NCI-H2196 (cell line): ENCODE measurements around the gene CERS5.

Experiments used
- DNase-seq: peaks from one replicate; lab custom pipeline; 2025; ENCODE audit not compliant: unreplicated experiment; lab: John Stamatoyannopoulos, UW

Gene CERS5, protein sequence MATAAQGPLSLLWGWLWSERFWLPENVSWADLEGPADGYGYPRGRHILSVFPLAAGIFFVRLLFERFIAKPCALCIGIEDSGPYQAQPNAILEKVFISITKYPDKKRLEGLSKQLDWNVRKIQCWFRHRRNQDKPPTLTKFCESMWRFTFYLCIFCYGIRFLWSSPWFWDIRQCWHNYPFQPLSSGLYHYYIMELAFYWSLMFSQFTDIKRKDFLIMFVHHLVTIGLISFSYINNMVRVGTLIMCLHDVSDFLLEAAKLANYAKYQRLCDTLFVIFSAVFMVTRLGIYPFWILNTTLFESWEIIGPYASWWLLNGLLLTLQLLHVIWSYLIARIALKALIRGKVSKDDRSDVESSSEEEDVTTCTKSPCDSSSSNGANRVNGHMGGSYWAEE

DNA sequence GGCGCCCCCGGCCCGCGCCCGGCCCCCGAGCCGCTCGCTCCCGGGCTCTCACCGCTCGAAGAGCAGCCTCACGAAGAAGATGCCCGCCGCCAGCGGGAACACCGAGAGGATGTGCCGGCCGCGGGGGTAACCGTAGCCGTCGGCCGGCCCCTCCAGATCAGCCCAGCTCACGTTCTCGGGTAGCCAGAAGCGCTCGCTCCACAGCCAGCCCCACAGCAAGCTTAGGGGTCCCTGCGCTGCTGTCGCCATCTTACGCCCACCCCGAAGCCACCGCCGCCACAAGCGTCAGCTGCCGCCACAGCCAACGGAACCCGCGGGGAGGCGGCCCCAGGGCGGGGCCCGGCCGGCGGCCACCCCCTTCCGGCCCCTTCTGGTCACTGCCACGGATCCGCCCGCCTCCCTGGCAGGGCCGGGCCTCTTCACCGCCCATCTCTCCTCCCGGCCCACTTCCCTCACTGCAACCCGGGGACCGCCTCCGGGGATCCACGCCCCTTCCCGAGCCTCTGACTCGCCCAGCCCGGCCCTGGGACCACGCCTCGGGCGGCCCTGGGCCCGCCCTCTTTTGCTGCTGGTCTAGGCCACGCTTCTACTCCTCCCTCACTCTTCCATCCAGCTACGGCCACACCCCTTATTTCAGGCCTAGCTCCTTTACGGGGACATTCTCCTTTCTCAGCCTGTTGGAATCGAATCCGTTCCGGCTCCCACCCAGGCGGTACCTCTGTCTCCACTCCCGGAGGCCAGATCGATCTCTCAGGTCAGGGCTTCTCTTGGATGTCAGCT is at the start of gene CERS5:
Gene CERS5 (minus strand): TSS at position 321 of the 780 bp plus-strand sequence. CDS start 72 bp downstream, at position 249.
- peak; percentile 97 for DNase-seq

DNA sequence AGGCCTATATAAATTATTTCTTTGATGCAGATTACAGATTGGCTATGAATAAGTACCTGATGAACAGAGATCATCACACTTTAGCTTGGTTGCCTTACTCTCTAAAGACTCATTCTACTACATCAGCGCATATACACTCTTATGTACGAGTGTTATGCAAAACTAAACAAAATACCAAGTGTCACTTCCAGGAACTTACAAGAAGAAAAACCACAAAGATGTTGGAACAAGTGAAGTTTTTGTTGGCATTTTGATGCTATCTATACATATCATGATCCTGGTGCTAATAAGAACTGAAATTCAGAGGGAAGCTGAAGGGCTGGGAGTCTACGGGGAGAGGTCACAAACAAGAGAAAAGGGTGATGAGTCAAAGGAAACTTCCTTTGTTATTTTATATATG is 47.9 kb upstream of the CERS5 start:
- DNase-seq = no peak

DNA sequence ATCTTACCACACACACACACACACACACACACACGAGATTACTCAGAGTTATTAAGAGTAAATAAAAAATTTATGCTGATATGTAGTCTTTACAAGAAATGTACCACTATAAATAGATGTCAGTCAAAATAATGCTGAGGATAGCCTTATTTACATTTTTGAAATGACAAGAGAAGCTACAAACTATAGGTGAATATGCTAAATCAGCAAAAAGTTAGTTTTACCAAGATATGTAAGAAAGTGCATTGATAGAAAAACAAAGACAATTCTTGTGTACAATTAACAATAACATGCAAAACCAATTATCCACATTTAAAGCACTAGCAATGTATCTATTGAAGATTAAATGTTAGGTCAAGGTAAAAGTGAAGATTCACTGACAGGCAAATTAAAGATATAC is 46.8 kb upstream of the CERS5 start:
- no peak for DNase-seq

DNA sequence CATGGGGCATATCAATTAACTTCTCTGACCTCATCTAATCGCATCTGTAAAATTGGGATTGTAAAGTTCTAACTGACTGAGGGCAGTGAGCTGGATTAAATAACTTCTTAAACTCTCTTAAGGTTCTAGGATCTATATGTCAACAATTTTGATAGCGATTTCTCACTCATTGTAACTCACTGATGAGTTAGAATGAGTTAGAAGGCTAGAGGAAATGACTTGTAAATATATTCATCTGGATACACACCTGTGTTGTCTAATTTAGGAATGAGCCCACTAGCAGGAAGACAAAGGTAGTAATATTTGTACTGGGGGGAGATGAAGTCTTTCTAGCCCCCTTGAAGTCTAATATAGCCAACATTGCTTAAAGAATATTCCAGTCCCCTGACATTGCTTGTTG is 46.3 kb upstream of the CERS5 start:
- DNase-seq = no peak

DNA sequence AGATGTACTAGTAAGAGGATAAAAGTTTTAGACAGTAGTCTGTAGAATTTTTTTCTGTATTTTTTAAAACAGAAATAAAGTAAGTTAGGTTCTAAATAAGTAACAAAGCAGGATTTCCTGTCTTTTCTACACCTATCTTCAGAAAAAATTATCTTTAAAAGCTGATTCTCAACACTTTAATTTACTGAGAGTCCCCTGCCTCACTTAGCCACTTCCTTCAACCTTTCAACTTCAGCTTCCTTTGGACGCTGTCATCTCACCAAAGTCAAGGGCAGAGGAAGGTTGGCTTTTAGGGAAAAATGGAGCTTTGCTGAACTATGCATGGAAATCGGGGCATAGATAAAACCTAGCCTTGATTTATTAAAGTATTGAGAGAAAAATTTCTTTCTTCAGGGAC is 44.9 kb upstream of the CERS5 start:
- DNase-seq = no peak

DNA sequence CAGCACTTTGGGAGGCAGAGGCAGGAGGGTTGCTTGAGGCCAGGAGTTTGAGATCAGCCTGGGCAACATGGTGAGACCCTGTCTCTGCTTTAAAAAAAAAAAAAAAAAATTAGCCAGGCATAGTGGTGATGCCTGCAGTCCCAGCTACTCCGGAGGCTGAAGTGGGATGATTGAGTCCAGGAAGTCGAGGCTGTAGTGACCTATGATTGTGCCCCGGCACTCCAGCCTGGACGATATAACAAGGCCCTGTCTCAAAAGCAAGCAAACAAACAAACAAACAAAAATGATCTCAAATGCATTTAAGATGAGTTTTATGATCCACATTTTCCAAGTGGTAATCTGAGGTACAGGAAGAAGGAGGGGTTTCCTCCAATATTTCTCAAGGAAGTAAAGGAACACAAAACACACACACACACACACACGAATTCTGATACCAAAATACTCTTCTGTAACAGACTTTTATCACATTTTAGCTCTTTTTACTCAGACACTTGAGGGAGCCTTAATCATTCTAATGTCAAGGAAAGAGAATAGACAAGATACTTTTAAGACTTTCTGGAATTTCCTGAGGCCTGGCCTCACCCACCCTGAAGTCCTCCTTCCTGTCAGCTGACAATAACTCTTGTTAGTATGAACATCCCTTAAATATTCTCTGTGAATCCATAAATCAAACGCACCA is 44.4 kb upstream of the CERS5 start:
- no peak for DNase-seq

DNA sequence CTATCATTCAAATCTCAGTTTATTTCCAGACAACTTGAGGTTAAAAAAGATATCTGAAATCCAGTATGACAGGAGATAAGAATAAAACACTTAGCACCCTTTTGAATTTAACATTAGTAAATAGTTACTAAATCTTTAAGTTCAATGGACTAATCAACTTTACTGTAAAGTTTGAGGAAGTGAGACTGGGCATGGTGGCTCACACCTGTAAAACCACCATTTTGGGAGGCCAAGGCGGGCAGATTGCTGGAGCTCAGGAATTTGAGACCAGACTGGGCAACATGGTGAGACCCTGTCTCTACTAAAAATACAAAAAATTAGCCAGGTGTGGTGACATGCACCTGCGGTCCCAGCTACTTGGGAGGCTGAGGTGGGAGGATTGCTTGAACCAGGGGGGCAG is 40.3 kb upstream of the CERS5 start:
- no peak for DNase-seq

DNA sequence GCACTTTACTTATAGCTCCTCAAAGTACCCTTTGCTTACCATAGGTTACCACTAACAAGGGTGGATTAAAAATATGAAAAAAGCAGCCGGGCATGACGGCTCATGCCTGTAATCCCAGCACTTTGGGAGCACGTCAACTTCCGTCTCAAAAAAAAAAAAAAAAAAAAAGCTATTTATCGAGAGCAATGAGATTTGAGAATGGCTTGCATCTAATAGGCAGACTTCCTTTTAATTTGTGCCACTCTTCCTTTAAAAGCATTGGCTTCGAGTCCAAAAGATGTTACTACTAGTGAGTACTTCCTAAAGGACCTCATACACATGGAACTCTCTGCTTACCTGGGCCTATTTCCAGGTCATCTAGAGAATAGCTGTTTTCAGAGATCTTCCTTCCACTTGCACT is 38.5 kb upstream of the CERS5 start:
- no peak for DNase-seq

DNA sequence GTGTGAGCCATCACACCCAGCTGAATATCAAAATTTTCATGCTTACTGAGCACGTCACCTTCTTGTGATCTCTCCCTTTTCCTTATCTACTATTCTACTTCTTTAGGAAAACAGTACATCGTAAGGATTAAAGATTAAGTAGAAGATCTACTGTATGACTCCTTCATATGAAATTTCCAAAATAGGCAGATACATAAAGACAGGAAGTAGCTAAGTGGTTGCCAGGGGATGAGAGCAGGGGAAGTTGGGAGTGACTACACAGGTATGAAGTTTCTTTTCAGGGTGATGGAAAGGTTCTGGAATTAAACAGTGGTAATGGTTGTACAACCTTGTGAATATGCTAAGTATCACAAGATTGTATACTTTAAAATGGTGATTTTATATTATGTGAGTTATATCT is 36.5 kb upstream of the CERS5 start:
- DNase-seq = no peak

DNA sequence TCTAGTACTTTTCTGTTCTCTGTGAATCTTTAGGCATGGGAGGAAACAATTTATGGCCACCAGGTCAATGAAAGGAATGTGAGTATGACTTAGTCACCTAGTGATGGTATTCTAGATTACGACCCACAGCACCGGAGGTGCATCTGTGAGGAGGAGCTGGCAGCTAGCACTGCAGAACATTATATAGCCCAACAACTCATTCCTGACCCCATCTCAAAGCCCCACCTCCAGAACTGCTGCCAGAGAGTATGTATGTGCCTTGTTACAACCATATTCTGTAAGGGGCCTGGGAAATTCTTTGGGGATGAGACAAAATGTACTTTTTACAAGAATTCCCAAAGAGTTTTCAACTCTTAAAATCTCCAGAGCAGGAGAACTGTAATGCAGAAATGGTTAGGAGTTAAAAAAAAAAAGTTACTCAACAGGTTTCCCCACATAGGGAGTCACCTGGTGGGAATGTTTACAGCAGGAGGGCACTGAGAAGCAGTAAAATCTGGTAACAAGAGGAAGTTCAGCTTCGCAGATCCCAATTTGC is 34.9 kb upstream of the CERS5 start:
- no peak for DNase-seq

DNA sequence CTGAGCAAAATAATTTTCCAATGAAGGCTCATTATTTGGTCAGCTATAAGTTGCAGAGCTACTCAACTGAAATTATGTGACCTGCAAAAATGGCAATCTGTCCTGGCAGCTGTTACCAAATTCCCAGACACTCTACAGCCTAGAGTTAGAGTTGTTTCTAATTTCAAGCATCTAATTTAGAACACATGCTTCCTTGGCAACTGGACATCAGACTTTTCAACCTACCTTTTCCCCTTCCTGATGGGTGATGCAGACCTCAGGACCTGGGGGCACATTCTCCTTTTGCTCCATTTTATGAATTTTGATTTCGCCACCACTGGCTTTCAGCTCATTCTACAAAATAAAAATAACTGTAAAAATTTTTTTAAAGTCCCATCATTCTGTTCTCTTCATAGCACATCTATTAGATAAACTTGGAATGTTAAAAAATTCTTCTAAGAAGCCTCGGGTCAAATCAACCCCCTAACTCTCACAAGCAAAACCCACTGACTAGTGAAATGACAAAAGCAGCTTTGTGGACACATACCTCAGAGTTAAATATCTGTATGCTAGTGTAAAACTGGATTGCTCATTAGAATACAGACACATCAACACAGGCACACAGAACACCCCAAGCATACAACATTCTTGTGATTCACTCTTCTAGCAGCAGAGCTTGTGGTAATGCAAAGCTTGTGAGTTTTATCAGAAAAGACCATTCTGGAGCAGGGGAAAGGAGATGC is 33.5 kb upstream of the CERS5 start:
- DNase-seq = no peak

DNA sequence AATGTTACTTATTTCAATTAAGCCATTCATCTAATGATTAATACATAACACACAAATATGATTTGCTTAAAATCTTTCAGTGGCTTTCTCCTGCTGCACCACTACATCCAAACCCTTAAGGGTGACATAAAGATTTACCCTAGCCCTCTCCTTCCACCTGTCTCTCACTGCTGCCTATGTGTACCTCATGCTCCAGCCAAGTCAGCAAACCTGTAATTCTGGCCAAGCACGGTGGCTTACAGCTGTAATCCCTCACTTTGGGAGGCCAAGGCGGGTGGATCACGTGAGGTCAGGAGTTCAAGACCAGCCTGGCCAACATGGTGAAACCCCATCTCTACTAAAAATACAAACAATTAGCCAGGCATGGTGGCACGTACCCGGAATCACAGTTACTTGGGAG is 31.7 kb upstream of the CERS5 start:
- no peak for DNase-seq

DNA sequence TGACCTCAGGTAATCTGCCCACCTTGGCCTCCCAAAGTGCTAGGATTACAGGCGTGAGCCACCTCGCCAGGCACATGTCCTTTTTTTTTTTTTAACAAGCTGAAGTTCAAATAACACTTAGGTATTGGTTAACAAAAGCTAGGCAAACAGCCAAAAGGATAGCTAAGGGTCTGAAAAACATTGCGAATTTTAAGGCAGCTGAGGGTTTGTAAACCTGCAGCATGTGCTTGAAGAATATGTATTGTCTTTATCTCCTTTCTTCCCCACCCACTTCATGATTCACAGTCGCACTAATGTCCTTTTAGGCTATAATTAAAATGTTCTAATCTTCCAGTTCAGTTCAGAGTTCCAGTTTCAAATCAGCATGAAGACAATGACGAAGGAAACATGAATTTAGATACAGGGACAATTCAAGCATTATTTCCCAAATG is 30.1 kb upstream of the CERS5 start:
- DNase-seq = peak; percentile 76

DNA sequence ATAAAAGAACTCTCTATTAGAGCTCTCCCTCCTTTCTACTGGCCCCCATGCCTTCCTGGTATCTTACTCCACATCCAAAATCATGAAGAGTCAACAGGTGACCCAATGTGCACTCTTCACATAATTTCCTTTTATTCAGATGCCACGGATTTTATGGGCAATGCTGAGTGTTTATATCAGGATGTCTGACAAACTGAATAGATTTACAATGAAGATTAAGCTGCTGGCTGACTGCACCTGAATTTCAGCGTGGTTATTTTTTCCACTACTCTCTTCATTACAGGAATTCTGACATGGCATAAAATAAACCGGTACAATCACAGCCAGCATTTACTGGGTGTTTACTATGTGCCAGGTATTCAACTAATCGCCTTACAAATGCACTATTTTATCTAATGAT is 29.4 kb upstream of the CERS5 start:
- DNase-seq = peak; percentile 52

DNA sequence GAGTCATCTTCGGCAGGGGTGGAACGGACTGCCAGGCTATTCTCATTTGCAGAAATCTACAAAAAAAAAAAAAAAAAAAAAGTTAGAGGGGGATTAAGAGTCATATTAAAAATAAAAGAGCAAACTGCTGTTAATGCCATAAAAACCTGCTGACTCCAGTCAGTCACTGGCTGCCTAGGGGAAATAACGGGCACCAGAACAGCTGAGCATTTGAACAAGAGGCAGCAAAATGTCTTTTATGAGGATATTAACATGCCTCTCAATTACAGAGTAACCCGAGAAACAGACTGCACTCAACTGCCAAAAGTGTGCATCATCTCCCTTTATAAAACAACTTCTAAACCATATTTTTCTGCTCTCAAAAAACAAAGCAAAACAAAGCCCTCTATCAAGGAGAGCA is 28.7 kb upstream of the CERS5 start:
- DNase-seq = peak; percentile 43

DNA sequence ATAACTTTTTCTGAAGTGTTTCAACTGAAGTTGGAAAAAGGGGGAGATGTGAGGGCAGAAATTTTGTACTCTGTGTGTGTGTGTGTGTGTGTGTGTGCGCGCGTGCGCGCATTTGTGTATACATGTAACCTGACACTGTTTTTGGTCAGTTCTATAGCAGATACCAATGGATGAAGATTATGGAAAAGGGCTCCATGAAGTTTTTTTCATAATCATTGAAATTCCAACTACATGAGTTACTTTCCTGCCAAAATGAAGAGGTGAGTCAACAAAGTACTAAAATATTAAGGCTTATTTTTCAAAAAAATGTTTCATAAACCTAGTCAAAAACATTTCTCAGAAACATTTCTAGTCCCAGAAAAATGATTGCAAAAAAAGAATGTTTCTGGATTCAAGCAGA is 25.7 kb upstream of the CERS5 start:
- no peak for DNase-seq

DNA sequence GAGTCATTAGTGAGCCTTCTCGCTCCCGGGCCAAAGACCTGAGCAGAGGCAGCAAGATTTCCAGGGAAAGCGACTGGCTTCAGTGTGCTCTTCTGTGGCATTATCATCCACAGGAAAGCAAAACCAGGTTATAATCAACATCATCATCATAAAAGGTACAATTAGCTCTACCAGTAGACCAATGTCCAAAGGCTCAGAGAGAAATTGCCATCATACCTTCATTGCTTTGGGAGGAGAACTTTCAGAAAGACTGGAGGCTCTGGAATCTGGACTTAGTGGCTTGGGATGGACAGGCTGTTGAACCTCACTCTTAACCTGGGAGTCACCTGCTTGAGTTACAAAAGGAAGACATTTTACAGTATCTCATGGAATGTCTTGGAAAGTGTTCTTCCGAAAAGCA is 25.1 kb upstream of the CERS5 start:
- no peak for DNase-seq

DNA sequence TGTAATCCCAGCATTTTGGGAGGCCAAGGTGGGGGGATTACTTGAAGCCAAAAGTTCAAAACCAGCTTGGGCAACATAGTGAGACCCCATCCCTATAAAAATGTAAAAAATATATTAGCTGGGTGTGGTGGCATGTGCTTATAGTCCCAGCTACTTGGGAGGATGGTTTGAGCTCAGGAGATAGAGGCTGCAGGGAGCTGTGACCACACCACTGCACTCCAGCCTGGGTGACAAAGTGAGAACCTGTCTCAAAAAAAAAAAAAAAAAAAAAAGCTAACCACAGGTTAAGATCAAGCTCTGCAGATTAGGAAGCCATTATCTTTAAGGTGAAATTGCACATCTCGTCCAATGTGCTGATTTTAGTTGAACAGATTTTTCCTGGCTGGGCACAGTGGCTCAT is 23.7 kb upstream of the CERS5 start:
- DNase-seq = no peak

DNA sequence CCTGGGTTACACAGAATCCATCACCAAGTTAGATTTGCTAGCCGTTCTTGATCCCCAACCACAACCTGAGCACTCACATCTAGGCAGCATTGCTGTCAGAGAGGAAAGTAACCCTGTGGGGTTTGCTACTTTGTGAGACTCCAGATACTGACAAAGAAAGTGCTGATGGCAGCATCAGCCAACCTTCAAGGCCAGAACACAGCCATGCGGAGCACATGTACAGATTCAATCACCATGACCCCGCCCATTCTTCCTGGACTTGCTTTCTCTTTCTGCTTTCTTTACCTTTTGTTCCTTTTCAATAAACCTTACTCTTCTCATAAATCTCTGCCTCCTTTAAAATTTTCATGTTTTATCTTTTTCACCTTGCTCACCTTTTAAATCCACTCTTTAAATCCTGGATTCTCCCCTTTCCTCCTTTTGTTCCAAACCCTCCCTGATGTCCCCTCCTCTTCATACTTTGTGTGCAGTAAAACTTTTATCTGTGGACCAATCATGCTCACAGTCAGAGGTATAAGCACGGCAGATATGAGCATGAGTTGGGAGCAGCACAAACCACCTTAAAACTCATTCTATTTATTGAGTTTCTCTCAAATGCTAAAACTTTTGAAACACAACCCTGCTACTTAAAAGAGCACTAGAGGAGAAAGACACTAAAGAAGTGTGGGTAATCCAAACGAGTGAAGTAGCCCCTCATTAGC is 21.9 kb upstream of the CERS5 start:
- no peak for DNase-seq

DNA sequence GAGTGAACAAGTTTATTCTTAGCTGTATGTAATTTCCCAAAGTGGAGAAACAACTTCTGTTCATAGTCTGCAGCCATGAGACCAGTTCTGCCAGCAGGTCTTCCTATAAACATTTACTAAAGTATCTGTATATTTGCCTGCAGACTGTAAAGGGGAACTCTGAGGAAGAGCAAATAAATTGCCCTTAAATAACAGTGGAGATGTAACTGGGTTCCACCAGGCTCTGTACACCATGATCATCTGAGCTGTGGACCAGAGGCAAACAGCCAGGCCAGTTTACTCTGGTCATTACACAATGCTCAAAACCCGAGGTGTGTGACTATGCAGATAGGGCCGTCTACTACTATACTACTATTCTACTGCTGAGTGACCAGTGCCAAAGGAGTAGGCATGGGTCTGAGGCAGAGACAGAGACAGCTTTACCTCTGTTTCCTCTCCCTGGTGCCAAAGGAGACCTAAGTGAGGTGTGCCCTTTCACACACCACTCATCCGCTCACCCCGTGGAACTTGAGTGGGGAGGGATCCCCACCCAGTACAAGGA is 21.1 kb upstream of the CERS5 start:
- DNase-seq = no peak
